Measurements from ENCODE around the gene ADPRS. TPM values are rescaled to one million over a fixed set of nuclear protein-coding genes. Genes with fewer than 3 reads are reported as not detected.

Gene ADPRS
- total RNA-seq, 1 experiment from 2014 or later = 27.8 TPM

DNA sequence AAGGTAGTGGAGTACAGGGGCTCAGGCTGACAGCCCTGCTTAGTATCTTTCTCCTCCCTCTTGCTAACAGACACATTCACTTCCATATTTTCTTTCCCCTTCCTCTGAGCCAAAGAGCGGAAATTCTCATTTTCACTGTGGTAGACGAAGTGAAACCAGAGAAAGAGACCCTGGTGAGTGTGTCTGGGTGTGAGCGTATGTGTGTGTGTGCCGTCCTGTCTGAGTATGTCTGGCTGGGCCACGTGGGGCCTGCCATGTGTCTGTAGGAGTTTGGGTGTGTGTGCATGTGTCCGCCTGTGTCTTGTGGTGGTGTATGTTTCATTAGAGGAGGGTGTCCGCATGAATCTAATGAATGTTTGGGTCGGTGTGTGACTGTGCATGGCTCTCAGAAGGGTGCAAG is 34.7 kb downstream of the ADPRS start:
- H3K27me3 Mint-ChIP-seq (ENCODE audit: low read depth) = peaks cover 46% of the 10 kb centered on the region

More for the DNA sequence above, 34.7 kb downstream of the ADPRS start:
- Mint-ChIP-seq H3K4me3 (peak overlapping the region in 1 of 2 experiments; percentile 11; a peak in 2 of 5 replicates), H3K27ac (no peak overlapping the region), H3K4me1 (peaks cover 17 to 28% of the 10 kb centered on the region in 2 experiments), H3K9me3 (no peaks in the 10 kb centered on the region; a peak in 1 of 5 replicates), H3K36me3 (ENCODE audit: insufficient read depth in 1 of 3, low read depth in 3 of 3) (no peaks in the 10 kb centered on the region)
- no peak overlapping the region for H3K23ac ChIP-seq (ENCODE audit: insufficient read length, low read depth, low read length)
- no CpG with 5 or more reads among the region's 8 CpGs for WGBS (ENCODE audit: extremely low coverage, insufficient read length, low lambda C conversion rate)
- no peak overlapping the region for H2BK12ac ChIP-seq (ENCODE audit: insufficient read length, low read depth, low read length)
- no peak overlapping the region for H3K56ac ChIP-seq (ENCODE audit: insufficient read length, low read depth, low read length)
- H2BK15ac ChIP-seq (ENCODE audit: low read depth, low read length) = no peak overlapping the region
- no peaks in the 10 kb centered on the region for H3K9me3 ChIP-seq (ENCODE audit: control insufficient read depth, low read depth, low read length)
- no peak overlapping the region for H3K27ac ChIP-seq (ENCODE audit: insufficient read length, low read depth, low read length)
- H3K4ac ChIP-seq (ENCODE audit: low read depth, low read length) = no peak overlapping the region
- no peak overlapping the region for H4K5ac ChIP-seq (ENCODE audit: insufficient read length, low read depth, low read length)
- H3K79me2 ChIP-seq (ENCODE audit: insufficient read depth, low read length) = no peaks in the 10 kb centered on the region
- no peak overlapping the region for H4K91ac ChIP-seq (ENCODE audit: insufficient read length, low read depth, low read length)
- no peak for DNase-seq
- no peak overlapping the region for H3K18ac ChIP-seq (ENCODE audit: insufficient read length, low read depth, low read length)
- H2BK5ac ChIP-seq (ENCODE audit: insufficient read length, low read length) = no peak overlapping the region
- H2BK120ac ChIP-seq (ENCODE audit: low read depth, low read length, poor library complexity, severe bottlenecking) = no peak overlapping the region
- no peak overlapping the region for H3K4me2 ChIP-seq (ENCODE audit: insufficient read depth, insufficient read length, low read length)
- H3K14ac ChIP-seq (ENCODE audit: insufficient read depth, low read length) = no peak overlapping the region
- H3T11ph ChIP-seq (ENCODE audit: low read length) = no peak overlapping the region
- no peak overlapping the region for H2BK20ac ChIP-seq (ENCODE audit: low read depth, low read length, poor library complexity, severe bottlenecking)
- no peak overlapping the region for H2AFZ ChIP-seq (ENCODE audit: low read length)
- TF ChIP-seq, protein P1, sequence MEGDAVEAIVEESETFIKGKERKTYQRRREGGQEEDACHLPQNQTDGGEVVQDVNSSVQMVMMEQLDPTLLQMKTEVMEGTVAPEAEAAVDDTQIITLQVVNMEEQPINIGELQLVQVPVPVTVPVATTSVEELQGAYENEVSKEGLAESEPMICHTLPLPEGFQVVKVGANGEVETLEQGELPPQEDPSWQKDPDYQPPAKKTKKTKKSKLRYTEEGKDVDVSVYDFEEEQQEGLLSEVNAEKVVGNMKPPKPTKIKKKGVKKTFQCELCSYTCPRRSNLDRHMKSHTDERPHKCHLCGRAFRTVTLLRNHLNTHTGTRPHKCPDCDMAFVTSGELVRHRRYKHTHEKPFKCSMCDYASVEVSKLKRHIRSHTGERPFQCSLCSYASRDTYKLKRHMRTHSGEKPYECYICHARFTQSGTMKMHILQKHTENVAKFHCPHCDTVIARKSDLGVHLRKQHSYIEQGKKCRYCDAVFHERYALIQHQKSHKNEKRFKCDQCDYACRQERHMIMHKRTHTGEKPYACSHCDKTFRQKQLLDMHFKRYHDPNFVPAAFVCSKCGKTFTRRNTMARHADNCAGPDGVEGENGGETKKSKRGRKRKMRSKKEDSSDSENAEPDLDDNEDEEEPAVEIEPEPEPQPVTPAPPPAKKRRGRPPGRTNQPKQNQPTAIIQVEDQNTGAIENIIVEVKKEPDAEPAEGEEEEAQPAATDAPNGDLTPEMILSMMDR (conservative IDR thresholded peaks at IDR 0.05) = no peak
- H3K4me1 ChIP-seq (ENCODE audit: insufficient read depth, low read length) = peaks cover 2% of the 10 kb centered on the region; the same call in 1 of the 2 replicates
- no peaks in the 10 kb centered on the region for H4K20me1 ChIP-seq (ENCODE audit: control insufficient read depth, insufficient read depth, insufficient read length)
- H4K8ac ChIP-seq (replicated peaks; ENCODE audit: insufficient read length, low read depth, low read length) = no peak overlapping the region
- no peaks in the 10 kb centered on the region for H3K79me1 ChIP-seq (ENCODE audit: insufficient read depth, low read depth, low read length, poor library complexity, severe bottlenecking)
- H3K9ac ChIP-seq (ENCODE audit: extremely low read depth, insufficient read length, low read length) = no peak overlapping the region
- H2AK5ac ChIP-seq (ENCODE audit: insufficient read length, low read length) = no peak overlapping the region
- H3K23me2 ChIP-seq (ENCODE audit: insufficient read length, low read depth, low read length, poor library complexity, severe bottlenecking) = peaks cover 2% of the 10 kb centered on the region
- peaks cover 17% of the 10 kb centered on the region; the same call in 1 of the 2 replicates for H3K27me3 ChIP-seq (ENCODE audit: insufficient read depth, low read length)
